T-helper 1 cell treated with Interleukin-12 subunit alpha and Interleukin-12 subunit beta and Interleukin-4 antibody, amounts not matched to agents 30 ng/mL and 1 ng/mL, for 36 hours (primary cell): ENCODE data around the gene CHCHD1. TPM values are rescaled to one million over a fixed set of nuclear protein-coding genes. Genes with fewer than 3 reads are reported as not detected.
"Not testable (repeated sequence)": the region's sequence is repeated elsewhere in the genome, so short reads cannot be mapped to it uniquely, and the experiment has no call there.

Experiments
- intact Hi-C: fragments of 100-400 bp; cut with micrococcal nuclease; formaldehyde crosslinking; loops from one replicate; pipeline ENCODE4 v1.15.1; 2024
- total RNA-seq: library from RNA; stranded (reverse); gene quantifications from 2 replicates; pipeline ENCODE4 v1.2.3, GENCODE V29; 2022

Gene CHCHD1
- total RNA-seq, 1 donor from 2014 or later = 30.4 TPM

- intact Hi-C loops = no loop called here
Measured at GRCh38 chr10:73809061-73809818, 27.4 kb downstream of the CHCHD1 start.

- intact Hi-C loops = loop anchor here (1.0 to 5.0 kb wide), 4 partner anchors 8 to 1424 kb away; partner anchors contain the start of genes COMTD1, SEC24C and VCL
Measured at GRCh38 chr10:73810358-73810734, 28.5 kb downstream of the CHCHD1 start.

DNA sequence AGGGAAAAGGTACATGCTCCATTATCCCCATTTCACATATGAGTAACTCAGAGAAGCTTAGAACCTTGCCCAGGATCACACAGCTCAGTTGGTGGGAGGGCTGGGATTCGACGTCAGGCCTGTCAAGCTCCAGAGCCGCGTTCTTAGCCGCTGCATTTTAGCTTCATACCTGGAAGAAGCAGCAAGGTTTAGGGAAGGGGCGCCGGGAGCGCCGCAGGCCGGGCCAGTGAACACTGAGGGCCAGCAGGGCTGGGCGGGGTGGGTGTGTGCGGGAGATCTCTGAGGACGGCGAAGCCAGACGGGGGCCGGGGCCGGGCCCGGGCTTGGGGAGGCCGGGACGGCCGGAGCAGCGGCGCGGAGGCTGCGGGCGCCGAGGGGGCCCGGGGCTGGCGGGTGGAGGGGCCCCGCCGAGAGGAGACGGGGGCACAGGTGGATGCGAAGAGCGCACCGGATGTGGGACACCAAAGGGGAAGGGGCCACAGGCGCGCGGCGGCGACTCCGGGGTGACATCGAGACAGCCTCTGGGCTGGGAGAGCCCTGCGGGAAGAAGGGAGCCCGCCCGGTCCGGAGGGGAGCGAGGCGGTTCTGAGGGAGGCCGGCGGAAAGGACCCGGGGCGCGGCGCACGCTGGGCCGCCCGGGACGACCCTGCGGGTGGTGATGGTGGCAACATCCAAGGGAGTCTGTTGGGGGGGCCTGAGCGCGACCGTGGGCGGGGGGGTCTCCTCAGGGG is 29.1 kb downstream of the CHCHD1 start:
- intact Hi-C loops = loop anchor here (1.0 to 5.0 kb wide), 13 partner anchors 9 to 1424 kb away; partner anchors contain the start of genes ADK, COMTD1, SEC24C and VCL

DNA sequence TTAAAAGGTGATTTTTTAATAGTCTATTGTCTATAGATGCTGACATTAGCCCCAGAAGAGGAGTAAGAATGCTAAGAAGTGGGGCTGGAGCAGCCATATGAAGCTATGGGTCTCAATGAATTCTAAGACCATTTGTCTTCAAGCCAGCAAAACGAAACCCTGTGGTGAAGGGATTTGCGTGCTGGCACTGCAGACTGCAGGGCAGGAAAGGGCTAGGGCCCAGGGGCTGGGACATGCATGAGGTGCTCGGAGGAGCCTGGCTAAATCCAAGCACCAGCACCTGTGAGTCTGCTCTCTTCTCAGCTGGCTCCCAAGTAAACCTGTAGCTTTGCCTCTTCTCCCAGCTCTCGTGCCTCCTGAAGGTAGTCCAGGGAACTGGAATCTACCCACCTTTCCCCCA is 30.8 kb downstream of the CHCHD1 start:
- intact Hi-C loops = loop anchor here (1.0 to 5.0 kb wide), 3 partner anchors 37 to 185 kb away; partner anchors contain the start of gene VCL

- intact Hi-C loops = loop anchor here (5.0 kb wide), 1 partner anchor 184 kb away; the partner anchor contains the start of gene VCL
Measured at GRCh38 chr10:73813333-73813732, 31.5 kb downstream of the CHCHD1 start.

GRCh38 chr10:73814276-73814895 is 32.5 kb downstream of the CHCHD1 start:
- intact Hi-C loops = loop anchor here (5.0 kb wide), 1 partner anchor 183 kb away; the partner anchor contains the start of gene VCL

GRCh38 chr10:73814896-73815718 is 33.3 kb downstream of the CHCHD1 start:
- intact Hi-C loops = loop anchor here (5.0 kb wide), 1 partner anchor 182 kb away; the partner anchor contains the start of gene VCL

DNA sequence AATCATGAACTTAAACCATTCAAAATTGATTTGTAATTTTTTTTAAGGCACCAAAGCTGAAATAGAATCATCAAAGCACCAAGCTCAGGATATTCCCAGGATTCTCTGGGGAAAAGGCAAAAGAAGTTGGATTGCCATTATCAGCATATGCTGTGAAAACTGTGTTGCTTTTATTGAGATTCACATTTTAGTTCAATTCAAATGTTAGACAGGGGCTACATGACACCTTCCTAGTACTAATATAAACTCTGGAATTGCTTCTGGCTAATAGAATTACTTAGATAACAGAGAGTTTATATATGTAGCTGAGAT is 33.8 kb downstream of the CHCHD1 start:
- intact Hi-C loops = no loop called here

- intact Hi-C loops = no loop called here
Measured at GRCh38 chr10:73816917-73817729, 35.3 kb downstream of the CHCHD1 start.

DNA sequence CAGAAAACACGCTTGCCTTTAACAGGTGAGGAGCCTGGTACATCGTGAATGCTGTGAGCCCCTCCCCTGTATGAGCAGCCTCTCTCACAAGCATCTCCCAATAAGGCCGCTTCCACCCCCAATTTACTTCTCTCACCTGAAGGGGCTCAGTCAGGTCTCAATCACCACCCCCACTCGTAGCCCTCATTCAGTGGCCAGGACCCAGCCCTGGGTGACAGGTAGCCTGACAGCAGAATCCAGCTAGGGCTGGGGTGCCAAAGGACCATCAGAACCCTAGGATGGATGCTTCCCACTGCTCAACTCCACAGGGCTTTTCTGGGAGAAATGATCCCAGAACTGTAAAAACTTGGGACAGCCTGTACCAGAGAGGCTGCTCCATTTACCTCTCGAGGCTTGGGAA is 36.0 kb downstream of the CHCHD1 start:
- intact Hi-C loops = no loop called here

DNA sequence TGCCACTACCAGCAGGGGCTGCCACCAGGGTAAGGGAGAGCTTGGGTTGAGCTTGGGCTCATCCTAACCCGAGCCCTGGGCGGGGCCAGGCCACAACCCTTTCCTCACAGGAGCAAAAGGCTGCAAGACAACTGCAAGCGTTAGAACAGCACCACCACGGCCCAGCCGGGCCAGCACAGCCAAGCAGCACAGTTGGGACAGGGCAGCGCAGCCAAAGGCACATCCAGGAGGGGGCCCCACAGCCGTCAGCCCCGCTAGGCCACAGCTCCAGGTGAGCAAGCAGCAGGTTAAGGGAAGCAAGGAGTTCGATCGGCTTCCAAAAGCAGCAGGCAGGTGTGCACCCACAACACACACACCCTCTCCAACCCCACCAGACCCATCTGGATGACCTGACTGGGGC is 36.6 kb downstream of the CHCHD1 start:
- intact Hi-C loops = no loop called here

DNA sequence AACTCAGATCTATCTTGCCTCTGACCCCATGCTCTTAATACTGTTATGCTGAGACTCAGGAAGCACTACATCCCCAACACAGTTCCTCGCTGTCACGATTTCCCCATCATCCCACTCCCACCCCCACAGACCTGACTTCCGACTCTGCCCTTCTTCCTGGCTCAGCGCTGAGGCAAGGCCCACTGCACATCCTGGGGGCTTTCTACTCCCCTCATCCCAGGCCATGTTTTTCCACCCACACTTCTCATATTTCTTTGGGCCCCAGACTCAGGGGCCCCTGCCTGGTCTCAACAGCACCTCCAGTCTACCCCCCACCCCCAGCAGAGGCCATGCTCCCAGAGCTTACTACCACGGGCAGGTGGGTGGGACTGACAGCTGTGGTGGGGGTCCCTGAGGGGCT is 37.2 kb downstream of the CHCHD1 start:
- intact Hi-C loops = no loop called here

GRCh38 chr10:73819513-73820093 is 37.8 kb downstream of the CHCHD1 start:
- intact Hi-C loops = no loop called here

DNA sequence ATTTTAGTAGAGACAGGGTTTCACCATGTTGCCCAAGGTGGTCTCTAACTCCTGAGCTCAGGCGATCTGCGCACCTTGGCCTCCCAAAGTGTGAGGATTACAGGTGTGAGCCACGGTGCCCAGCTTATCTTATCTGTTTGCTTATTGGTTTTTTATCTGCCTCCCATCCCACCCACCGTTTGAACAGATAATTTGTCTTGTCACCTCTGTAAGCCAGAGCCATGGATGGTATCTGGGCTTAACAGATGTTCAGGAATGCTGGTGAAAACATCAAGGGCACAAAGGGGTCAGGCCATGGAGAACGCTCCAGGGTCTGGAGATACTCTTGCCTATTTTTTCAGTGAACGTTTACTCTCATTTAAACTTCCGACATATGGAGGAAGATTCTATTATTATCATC is 41.5 kb downstream of the CHCHD1 start:
- intact Hi-C loops = no loop called here

- intact Hi-C loops = no loop called here
Measured at GRCh38 chr10:73824146-73824725, 42.4 kb downstream of the CHCHD1 start.

DNA sequence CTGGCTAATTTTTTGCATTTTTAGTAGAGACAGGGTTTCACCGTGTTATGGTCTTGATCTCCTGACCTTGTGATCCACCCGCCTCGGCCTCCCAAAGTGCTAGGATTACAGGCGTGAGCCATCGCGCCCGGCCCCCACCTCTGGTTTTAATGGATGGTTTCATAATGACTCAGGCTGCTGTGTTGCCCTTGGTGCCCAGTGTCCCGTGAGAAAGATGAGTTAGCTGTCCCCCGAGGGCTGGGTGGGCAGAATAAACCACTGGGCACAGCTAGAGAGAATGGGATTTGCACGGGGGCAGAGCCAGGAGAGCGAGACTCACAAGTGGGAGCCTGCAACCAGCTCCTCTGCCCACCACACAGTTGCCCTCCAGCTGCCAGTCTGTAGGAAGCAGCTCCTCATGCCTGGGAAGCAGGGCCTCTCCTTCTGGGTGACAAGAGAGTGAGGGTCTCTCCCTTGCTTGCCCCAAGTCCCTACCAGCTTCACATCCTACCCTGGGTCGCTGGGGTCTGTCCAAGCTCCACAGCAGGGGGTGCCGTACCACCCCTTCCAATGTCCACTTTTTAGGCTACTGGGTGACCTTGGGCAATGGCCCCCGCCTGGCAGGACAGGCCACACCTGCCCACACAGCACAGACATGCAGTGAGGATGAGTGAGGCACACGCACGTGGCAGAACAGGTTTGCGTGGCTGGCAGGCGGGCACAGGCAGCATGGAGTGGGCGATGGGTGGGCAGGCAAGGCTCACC is 45.7 kb downstream of the CHCHD1 start:
- intact Hi-C loops = no loop called here

- intact Hi-C loops = no loop called here
Measured at GRCh38 chr10:73828161-73828560, 46.3 kb downstream of the CHCHD1 start.

DNA sequence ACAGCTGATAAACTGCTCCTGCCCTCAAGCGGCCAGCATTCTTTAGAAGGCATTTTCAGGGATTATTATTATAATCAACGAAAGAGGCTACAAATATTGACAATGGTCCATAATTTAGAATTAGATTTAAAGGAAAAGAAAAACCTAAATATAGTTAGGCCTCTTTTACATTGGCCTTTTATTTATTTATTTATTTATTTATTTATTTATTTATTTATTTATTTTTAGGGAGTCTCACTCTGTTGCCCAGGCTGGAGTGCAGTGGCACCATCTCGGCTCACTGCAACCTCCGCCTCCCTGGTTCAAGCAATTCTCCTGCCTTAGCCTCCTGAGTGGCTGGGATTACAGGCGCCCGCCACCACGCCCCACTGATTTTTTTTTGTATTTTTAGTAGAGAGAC is 47.2 kb downstream of the CHCHD1 start:
- intact Hi-C loops = not testable (repeated sequence)
